ENCODE results near the gene RXRG.

DNA sequence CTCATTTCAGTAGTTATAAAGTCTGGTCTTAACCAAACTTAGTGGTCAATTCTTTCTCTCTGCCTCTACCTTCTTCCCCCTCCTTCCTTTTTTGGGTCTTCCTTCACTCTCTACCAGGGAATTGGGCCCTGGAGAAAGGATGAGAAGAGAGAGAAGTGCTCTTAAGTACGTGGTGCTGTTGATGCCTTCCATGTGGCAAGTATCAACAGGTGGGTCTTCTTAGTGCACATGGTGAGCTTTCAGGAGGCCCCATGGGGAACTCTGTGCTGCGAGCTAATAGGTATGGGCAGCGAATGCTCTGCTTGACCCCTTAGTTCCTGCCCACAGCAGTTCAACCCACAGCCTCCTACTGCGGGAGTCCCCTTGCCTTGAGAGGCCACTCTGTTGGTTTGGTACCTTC lies 49.0 kb downstream of the RXRG start:
- TF ChIP-seq, protein P1, sequence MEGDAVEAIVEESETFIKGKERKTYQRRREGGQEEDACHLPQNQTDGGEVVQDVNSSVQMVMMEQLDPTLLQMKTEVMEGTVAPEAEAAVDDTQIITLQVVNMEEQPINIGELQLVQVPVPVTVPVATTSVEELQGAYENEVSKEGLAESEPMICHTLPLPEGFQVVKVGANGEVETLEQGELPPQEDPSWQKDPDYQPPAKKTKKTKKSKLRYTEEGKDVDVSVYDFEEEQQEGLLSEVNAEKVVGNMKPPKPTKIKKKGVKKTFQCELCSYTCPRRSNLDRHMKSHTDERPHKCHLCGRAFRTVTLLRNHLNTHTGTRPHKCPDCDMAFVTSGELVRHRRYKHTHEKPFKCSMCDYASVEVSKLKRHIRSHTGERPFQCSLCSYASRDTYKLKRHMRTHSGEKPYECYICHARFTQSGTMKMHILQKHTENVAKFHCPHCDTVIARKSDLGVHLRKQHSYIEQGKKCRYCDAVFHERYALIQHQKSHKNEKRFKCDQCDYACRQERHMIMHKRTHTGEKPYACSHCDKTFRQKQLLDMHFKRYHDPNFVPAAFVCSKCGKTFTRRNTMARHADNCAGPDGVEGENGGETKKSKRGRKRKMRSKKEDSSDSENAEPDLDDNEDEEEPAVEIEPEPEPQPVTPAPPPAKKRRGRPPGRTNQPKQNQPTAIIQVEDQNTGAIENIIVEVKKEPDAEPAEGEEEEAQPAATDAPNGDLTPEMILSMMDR (IDR thresholded peaks at IDR 0.05; ENCODE audit: poor library complexity), result no peak
- TF ChIP-seq EZH2phosphoT487 (IDR thresholded peaks at IDR 0.05; ENCODE audit: low read depth, severe bottlenecking, unreplicated experiment) (no peak), EZH2 (IDR thresholded peaks at IDR 0.05; ENCODE audit: borderline replicate concordance) (no peak)

Measured in hepatocyte (in vitro differentiated cells).